Omental fat pad (tissue), 4 donors: ENCODE measurements around the gene RELCH. TPM values are rescaled to one million over a fixed set of nuclear protein-coding genes. Genes with fewer than 3 reads are reported as not detected.

Experiments
- ATAC-seq: fragments of 150-250 bp; one replicate; pipeline ENCODE4 v1.9.1; 2016; ENCODE audit warnings: mild to moderate bottlenecking, moderate library complexity; ENCODE audit not compliant: low FRiP score
- DNase-seq: peaks from one replicate; pipeline ENCODE4 v3.0.0-alpha.2; 2019; ENCODE audit warnings: low spot score
- CTCF ChIP-seq, 3 donors: fragments of 450-650 bp; IDR thresholded peaks; one replicate each; pipeline ENCODE4 v1.5.1; 2016 to 2017; ENCODE audit warnings: antibody characterized with exemption in 3 of 3, mild to moderate bottlenecking in 3 of 3, moderate library complexity in 2 of 3
- total RNA-seq, 4 donors: library from RNA; depleted of rRNA; stranded (reverse); fragments of >200 nt; gene quantifications; one replicate each; pipeline ENCODE4 v1.1.0, GENCODE V29; 2016

Gene RELCH
- total RNA-seq, 4 donors from 2014 or later, result 21.8 to 42.7 (median 29.8) TPM

GRCh38 chr18:62264984-62265383 is 77.9 kb downstream of the RELCH start:
- ATAC-seq (no peak), DNase-seq (no peak)
- no peak for TF ChIP-seq CTCF (IDR thresholded peaks at IDR 0.05)

- DNase-seq (no peak), ATAC-seq (no peak)
- no peak for TF ChIP-seq CTCF (IDR thresholded peaks at IDR 0.05)
Measured at GRCh38 chr18:62277045-62277444, 90.0 kb downstream of the RELCH start.

DNA sequence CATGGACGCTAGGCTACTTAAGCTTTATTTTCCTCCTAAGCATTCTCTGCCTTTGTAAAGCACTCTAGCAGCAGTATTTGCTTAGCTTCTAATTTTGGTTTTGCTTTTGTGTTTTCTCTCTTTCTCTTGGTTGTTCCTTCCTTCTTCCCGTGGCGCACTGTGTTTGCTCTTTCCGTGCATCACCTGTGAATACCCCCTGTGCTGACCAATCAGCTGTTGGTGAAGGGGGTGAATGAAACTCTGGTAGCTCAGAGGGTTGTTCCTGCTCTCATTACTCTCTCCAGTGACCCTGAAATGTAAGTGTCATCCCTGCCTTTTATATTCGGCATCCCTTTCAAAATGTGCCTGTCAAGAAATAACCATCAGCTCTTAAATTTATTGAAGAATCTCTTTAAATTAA is 92.5 kb downstream of the RELCH start:
- DNase-seq, result no peak
- no peak for TF ChIP-seq CTCF (IDR thresholded peaks at IDR 0.05)

DNA sequence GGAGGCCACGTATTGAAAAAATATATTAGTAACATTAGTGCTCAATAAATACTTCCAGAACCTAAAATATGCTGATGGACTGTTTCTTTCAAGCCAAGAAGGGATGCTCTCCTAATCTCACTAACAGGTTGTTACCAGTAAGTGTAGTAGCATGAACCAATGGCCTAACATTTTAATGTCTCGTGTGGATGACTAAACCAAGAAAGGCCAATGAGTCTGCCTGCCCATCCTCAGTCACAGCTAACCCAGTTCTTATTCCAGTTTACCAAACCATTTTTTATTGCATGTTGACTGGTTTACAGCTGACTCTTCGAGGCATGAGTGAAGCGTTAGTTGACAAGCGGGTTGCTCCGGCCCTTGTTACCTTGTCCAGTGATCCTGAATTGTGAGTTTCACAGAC is 93.0 kb downstream of the RELCH start:
- no peak for TF ChIP-seq CTCF (IDR thresholded peaks at IDR 0.05)
- ATAC-seq (no peak), DNase-seq (no peak)

More for the DNA sequence above, 92.5 kb downstream of the RELCH start:
- ATAC-seq, result no peak

- no peak for DNase-seq
- no peak for TF ChIP-seq CTCF (IDR thresholded peaks at IDR 0.05)
- no peak for ATAC-seq
Measured at GRCh38 chr18:62280786-62281185, 93.7 kb downstream of the RELCH start.

DNA sequence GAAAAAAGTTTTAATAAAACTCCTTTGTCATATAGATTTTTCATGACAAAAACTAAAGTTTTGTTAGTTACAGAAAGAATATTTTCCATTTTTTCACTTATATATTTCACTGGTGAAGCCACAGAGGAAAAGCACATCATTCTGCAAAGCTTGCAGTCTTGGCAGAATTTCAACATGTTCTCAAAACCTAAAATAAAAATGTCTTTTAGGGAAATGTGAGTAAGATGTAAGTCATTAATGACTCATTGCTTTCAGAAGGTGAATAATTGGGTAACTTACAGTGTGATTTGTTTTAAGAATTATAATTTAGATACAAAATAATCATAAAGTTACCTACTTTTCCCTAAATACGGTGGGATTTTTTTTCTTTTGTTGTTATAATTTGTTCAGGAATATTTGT is 94.6 kb downstream of the RELCH start:
- no peak for DNase-seq
- ATAC-seq, result peak; percentile 71
- no peak for TF ChIP-seq CTCF (IDR thresholded peaks at IDR 0.05)

DNA sequence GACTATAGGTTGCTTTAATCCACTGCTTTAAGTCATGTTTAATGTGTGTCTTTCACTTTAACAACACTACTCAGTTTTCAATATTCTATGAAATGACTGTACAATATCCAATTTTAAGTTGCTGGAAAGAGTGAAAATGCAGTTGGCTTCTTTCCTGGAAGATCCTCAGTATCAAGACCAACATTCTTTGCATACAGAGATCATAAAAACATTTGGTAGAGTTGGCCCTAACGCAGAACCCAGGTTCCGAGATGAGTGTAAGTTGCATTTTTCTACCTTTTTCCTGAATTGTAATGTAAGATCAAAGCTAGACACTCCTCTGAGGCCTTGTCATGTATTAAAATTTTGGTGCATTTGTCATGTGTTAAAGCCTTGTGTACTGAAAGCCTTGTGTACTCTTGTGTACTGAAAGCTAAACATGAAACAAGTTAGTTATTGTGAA is 95.2 kb downstream of the RELCH start:
- ATAC-seq (peak; percentile 88), DNase-seq (no peak)
- no peak for TF ChIP-seq CTCF (IDR thresholded peaks at IDR 0.05)
